B cell (primary cell): ENCODE measurements around the gene WFS1. TPM values are rescaled to one million over a fixed set of nuclear protein-coding genes. Genes with fewer than 3 reads are reported as not detected.

Experiments
- ATAC-seq: fragments of 200-7000 bp; cut with Tn5 transposase; one replicate; pipeline ENCODE4 v1.10.0; 2021; ENCODE audit warnings: low read depth, mild to moderate bottlenecking, moderate number of reproducible peaks, moderate library complexity
- CTCF ChIA-PET: fragments of 350-600 bp; sonication (Branson Sonifier 250); formaldehyde crosslinking; loops from one replicate; lab custom pipeline; 2021; ENCODE audit warnings: antibody characterized with exemption, inconsistent platforms; lab: Charles Lee
- POLR2A ChIA-PET: fragments of 350-600 bp; sonication (Branson Sonifier 250); formaldehyde crosslinking; loops from one replicate; lab custom pipeline; 2021; ENCODE audit warnings: antibody characterized with exemption; lab: Charles Lee
- DNase-seq: peaks from one replicate; pipeline ENCODE4 v3.0.0; 2013
- H2AFZ ChIP-seq: 2 replicates; pipeline ENCODE4 v1.6.1; 2012; ENCODE audit warnings: mild to moderate bottlenecking, low read depth, low read length; ENCODE audit not compliant: insufficient read depth, poor library complexity, severe bottlenecking
- H3K27ac ChIP-seq, 2 donors: 1 replicate in 1 of 2; 2 replicates in 1 of 2; pipeline ENCODE4 v1.5.1; 2012 to 2013; ENCODE audit warnings: low read length in 2 of 2, mild to moderate bottlenecking in 2 of 2, moderate library complexity in 1 of 2
- H3K27me3 ChIP-seq, 4 experiments: fragments of 200-600 bp in 1 of 4; sonication (generic) in 1 of 4; replicated peaks in 1 of 4; 1 replicate in 2 of 4; 2 replicates in 2 of 4; pipeline versions ENCODE4 v1.6.1 to v1.7.0; 2013 to 2016; ENCODE audit warnings: low read length in 3 of 4, mild to moderate bottlenecking in 2 of 4, mixed read lengths in 1 of 4, moderate library complexity in 1 of 4; ENCODE audit not compliant: insufficient read depth in 4 of 4, control insufficient read depth in 3 of 4; ENCODE audit errors: control extremely low read depth in 1 of 4
- H3K36me3 ChIP-seq, 2 experiments: replicated peaks in 1 of 2; 1 replicate in 1 of 2; 2 replicates in 1 of 2; pipeline versions ENCODE4 v1.6.1 to v1.7.1; 2013; ENCODE audit warnings: low read length in 1 of 2; ENCODE audit not compliant: insufficient read depth in 2 of 2, control insufficient read depth in 1 of 2; ENCODE audit errors: control extremely low read depth in 1 of 2, extremely low read depth in 1 of 2
- H3K4me1 ChIP-seq, 2 donors: fragments of 200-600 bp in 1 of 2; sonication (generic) in 1 of 2; 1 replicate in 1 of 2; 2 replicates in 1 of 2; pipeline versions ENCODE4 v1.5.1 to v1.6.1; 2013 to 2017; ENCODE audit warnings: low read length in 2 of 2; ENCODE audit not compliant: control insufficient read depth in 2 of 2, insufficient read depth in 2 of 2
- H3K4me2 ChIP-seq: replicated peaks from 2 replicates; pipeline ENCODE3; 2012; ENCODE audit warnings: mild to moderate bottlenecking, low read depth, low read length; ENCODE audit not compliant: poor library complexity, severe bottlenecking
- H3K4me3 ChIP-seq, 5 experiments: fragments of 200-600 bp in 1 of 5; sonication (generic) in 1 of 5; 1 replicate in 3 of 5; 2 replicates in 2 of 5; pipeline versions ENCODE4 v1.5.1 to v1.7.0; 2011 to 2016; ENCODE audit warnings: low read length in 4 of 5, mild to moderate bottlenecking in 4 of 5, low read depth in 2 of 5, control low read depth in 1 of 5, moderate library complexity in 1 of 5; ENCODE audit not compliant: insufficient read depth in 1 of 5; ENCODE audit errors: control extremely low read depth in 1 of 5, extremely low read depth in 1 of 5
- H3K79me2 ChIP-seq: fragments of 200-600 bp; sonication (generic); one replicate; pipeline ENCODE4 v1.6.0; 2016; ENCODE audit warnings: low read length; ENCODE audit not compliant: control insufficient read depth, insufficient read depth
- H3K9ac ChIP-seq: fragments of 200-600 bp; sonication (generic); 2 replicates; pipeline ENCODE4 v1.6.1; 2017; ENCODE audit warnings: mild to moderate bottlenecking, low read length, moderate library complexity
- H3K9me3 ChIP-seq, 3 donors: one replicate each; pipeline versions ENCODE4 v1.6.1 to v1.7.1; 2013; ENCODE audit warnings: low read length in 2 of 3; ENCODE audit not compliant: control insufficient read depth in 2 of 3, insufficient read depth in 1 of 3; ENCODE audit errors: control extremely low read depth in 1 of 3
- H4K20me1 ChIP-seq: 2 replicates; pipeline ENCODE4 v1.6.0; 2012; ENCODE audit warnings: mild to moderate bottlenecking, low read length; ENCODE audit not compliant: insufficient read depth, control insufficient read depth, poor library complexity, severe bottlenecking
- H3K27ac Mint-ChIP-seq: one replicate; pipeline ENCODE4 v1.8.0; 2021; ENCODE audit warnings: mixed read lengths
- H3K27me3 Mint-ChIP-seq: one replicate; pipeline ENCODE4 v1.8.0; 2021; ENCODE audit warnings: mixed read lengths
- H3K4me1 Mint-ChIP-seq: one replicate; pipeline ENCODE4 v1.8.0; 2021; ENCODE audit warnings: mixed read lengths
- H3K4me3 Mint-ChIP-seq: one replicate; pipeline ENCODE4 v1.8.0; 2021; ENCODE audit warnings: mixed read lengths
- H3K9me3 Mint-ChIP-seq: one replicate; pipeline ENCODE4 v1.8.0; 2022; ENCODE audit warnings: mixed read lengths; ENCODE audit not compliant: insufficient read depth
- CTCF ChIP-seq: fragments of 200-600 bp; IDR thresholded peaks from one replicate; pipeline ENCODE4 v1.8.0; 2022; ENCODE audit warnings: antibody characterized with exemption, mild to moderate bottlenecking
- EZH2 ChIP-seq: IDR thresholded peaks from 2 replicates; pipeline ENCODE4 v1.6.1; 2012; ENCODE audit warnings: borderline replicate concordance, low read depth, mild to moderate bottlenecking, moderate library complexity, low read length; ENCODE audit not compliant: insufficient read depth, poor library complexity, severe bottlenecking
- WGBS: methylation state at CpG from one replicate; pipeline ENCODE4 v1.1.5; 2013; ENCODE audit warnings: missing lambda C conversion rate; ENCODE audit not compliant: insufficient coverage; 5-methylcytosine and 5-hydroxymethylcytosine counted together
- intact Hi-C: fragments of 100-400 bp; cut with micrococcal nuclease; formaldehyde crosslinking; loops from one replicate; pipeline ENCODE4 v1.10.0; 2022
- polyA plus RNA-seq: library from polyadenylated mRNA; depleted of rRNA; stranded (reverse); fragments of >200 nt; gene quantifications from 2 replicates; pipeline ENCODE4 v1.2.3, GENCODE V29; 2012
- total RNA-seq, 2 donors: library from RNA; stranded (reverse); fragments of 120-200 nt in 1 of 2; gene quantifications; 1 replicate in 1 of 2; 2 replicates in 1 of 2; pipeline versions ENCODE4 v1.2.3 to v1.2.4, GENCODE V29; 2013 to 2022

The WFS1 gene
- total and polyA plus RNA-seq, 2 donors (not counting 1 experiment from before 2014, with no cell fraction given) = 5.8 to 6.7 TPM

- no peaks in the 10 kb centered on the region for H3K27me3 Mint-ChIP-seq
- intact Hi-C loops = no loop called here
Measured at GRCh38 chr4:6280365-6280996, 10.8 kb downstream of the WFS1 start.

More at GRCh38 chr4:6280365-6280996, 10.8 kb downstream of the WFS1 start:
- no peaks in the 10 kb centered on the region for H3K36me3 ChIP-seq
- CTCF ChIA-PET = no interaction called here
- no peak overlapping the region for H3K9ac ChIP-seq
- Mint-ChIP-seq H3K27ac (no peak overlapping the region), H3K4me3 (no peak overlapping the region), H3K4me1 (peaks cover 3% of the 10 kb centered on the region), H3K9me3 (no peaks in the 10 kb centered on the region)
- no peak for DNase-seq
- no peaks in the 10 kb centered on the region for H4K20me1 ChIP-seq
- POLR2A ChIA-PET = no interaction called here
- TF ChIP-seq CTCF (no peak), EZH2 (no peak)
- H3K27me3 ChIP-seq = no peaks in the 10 kb centered on the region
- no peak overlapping the region for H2AFZ ChIP-seq
- H3K4me3 ChIP-seq = no peak overlapping the region
- H3K9me3 ChIP-seq = no peaks in the 10 kb centered on the region
- peaks cover 0 to 10% of the 10 kb centered on the region in 2 donors for H3K4me1 ChIP-seq
- H3K4me2 ChIP-seq = no peak overlapping the region
- no peak for ATAC-seq
- no peak overlapping the region for H3K27ac ChIP-seq
- WGBS = 81% methylated on average over 13 of the region's 16 CpGs
- H3K79me2 ChIP-seq = no peaks in the 10 kb centered on the region
